Parietal lobe (tissue), 1 donor: ENCODE measurements around the gene INTS12. TPM values are rescaled to one million over a fixed set of nuclear protein-coding genes. Genes with fewer than 3 reads are reported as not detected.

Experiments
- total RNA-seq: library from RNA; depleted of rRNA; stranded (reverse); fragments of >200 nt; gene quantifications from one replicate; pipeline ENCODE4 v1.2.3, GENCODE V29; 2014

The INTS12 gene
- total RNA-seq = 38.2 TPM

GRCh38 chr4:105708181-105709080 is at the start of gene INTS12, which contains the start of gene GSTCD:
INTS12 (minus strand) TSS chr4:105708689; CDS start chr4:105700005, 8,684 bp downstream.
GSTCD (plus strand) TSS chr4:105708784; CDS start chr4:105717614, 8,830 bp downstream.

Other genes starting within 250 kb of the INTS12 start
- gene PPA2, start 234.6 kb downstream of the INTS12 start, total RNA-seq = 55.4 TPM
- gene ARHGEF38, start 156.1 kb downstream of the INTS12 start, total RNA-seq = under 0.01 TPM
- gene GSTCD, start 95 bp upstream of the INTS12 start, total RNA-seq = 36.3 TPM
- 43.8 TPM for gene NPNT, start 186.8 kb upstream of the INTS12 start, total RNA-seq